HG03460 (cell line): ENCODE data around the gene ERFE.

Experiments
- ATAC-seq: cut with Tn5 transposase; IDR thresholded peaks from one replicate; pipeline ENCODE4 v1.9.1; 2021; ENCODE audit not compliant: unreplicated experiment

The ERFE gene

DNA sequence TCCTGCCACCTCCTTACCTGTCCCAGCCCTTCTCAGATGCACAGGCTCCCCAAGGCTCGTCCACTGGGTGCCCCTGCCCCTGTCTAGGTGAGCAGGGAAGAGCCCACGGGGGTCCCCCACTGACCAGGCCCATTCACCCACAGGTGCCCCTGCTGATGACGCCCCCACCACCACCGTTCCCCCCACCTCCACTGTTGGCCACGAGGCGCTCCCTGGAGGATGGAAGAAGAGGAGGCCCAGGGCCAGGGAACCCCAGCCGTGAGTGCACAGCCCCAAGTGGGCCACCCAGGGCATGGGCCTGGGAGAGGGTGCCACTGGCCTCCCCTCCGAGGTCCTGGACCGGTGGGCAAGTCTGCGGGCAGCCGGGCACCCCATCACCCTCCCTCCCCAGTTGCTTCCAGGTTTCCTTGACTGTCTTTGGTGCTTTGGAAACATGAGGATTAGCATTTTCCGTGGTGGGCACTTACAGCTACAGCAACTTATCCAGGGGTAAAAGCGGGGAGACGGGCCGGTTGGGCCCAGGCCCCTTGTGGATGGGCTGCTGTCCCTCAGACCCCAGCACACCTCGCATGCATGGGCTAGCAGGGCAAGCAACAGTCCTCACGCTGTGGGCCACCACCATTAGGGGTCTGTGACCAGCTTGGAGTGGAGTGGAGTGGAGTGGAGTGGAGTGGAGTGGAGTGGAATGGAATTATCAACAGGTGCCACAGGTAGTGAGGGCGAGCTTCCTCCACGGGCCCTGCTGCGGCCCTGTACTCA, 33.5 kb upstream of the ERFE start:
- ATAC-seq = no peak

DNA sequence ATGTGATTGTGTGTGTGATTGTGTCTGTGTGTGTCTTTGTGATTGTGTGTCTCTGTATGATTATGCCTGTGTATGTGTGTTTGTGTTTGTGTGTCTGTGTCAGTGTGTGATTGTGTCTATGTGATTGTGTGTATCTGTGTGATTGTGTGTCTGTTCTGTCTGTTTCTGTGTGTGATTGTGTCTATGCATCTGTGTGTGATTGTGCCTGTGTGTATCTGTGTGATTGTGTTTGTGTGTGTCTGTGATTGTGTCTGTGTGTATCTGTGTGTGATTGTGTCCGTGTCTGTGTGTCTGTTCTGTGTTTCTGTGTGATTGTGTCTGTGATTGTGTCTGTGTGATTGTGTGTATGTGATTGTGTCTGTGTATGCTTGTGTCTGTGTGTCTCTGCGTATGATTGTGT, 32.4 kb upstream of the ERFE start:
- ATAC-seq = no peak

DNA sequence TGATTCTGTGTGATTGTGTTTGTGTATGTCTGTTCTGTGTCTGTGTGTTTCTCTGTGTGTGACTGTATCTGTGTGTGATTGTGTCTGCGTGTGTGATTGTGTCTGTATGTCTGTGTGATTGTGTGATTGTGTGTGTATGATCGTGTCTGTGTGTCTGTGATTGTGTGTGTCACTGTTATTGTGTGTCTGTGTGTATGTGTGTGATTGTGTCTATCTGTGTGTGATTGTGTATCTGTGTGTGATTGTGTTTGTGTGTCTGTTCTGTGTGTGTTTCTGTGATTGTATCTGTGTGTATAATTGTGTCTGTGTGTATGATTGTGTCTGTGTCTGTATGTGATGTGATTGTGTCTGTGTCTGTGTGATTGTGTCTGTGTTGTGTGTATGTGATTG, 32.0 kb upstream of the ERFE start:
- ATAC-seq = no peak

DNA sequence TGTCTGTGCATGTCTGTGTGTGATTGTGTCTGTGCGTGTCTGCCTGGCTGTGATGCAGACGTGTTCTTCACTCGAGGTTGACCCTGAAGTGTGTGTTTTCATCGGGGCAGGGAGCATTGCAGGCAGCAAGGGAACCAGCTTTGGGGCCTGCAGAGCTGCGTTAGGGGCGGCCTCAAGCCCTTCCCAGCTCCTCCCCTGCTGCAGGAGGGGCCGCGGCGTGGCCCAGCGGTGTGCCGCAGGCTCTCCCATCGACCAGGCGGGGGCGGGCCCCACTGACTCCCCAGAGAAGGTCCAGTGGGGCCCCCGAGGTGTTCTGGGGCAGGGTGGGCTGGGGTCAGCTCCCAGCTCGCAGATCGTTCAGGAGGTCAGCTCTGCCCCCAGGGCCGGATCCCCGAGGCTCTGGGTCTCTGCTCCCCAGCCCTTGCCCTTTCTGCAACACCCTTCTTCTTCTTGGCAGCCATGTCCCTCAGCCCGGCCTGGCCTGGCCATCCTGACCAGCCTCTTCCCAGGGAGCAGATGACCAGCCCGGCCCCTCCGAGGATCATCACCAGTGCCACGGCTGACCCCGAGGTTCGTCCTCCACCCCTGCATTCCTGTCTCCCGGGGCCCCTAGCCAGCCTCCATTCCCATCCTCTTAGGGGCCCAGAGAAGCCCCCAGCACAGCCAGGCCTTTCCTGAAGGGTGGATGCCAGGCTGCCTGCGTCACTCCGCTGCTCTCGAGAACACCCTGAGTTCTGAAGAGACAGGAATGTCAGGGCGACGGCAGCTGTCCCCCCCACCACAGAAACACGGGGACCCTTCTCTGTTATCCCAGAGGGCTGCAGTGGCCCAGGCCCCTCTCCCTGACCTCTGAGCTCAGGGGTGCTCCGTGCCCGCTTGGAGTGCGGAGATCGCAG, 31.4 kb upstream of the ERFE start:
- peak; percentile 67 for ATAC-seq

DNA sequence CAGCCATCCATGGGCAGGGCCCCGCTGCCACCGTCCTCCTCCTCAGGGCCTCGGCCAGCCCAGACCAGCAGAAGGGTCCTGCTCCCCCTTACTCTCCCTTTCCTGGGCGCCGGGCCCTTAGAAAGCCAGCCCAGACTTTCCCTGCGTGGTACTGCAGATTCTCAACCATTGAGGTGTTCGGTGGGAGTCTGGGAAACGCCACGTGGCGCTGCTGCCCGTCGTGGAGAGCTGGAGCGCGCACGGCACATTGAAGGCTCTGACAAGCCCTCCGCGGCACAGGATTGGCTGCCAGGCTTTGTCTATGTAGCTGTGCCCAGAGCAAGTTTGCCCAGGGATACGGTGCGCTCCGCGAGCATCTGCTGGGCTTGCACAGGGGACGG, 30.7 kb upstream of the ERFE start:
- no peak for ATAC-seq

DNA sequence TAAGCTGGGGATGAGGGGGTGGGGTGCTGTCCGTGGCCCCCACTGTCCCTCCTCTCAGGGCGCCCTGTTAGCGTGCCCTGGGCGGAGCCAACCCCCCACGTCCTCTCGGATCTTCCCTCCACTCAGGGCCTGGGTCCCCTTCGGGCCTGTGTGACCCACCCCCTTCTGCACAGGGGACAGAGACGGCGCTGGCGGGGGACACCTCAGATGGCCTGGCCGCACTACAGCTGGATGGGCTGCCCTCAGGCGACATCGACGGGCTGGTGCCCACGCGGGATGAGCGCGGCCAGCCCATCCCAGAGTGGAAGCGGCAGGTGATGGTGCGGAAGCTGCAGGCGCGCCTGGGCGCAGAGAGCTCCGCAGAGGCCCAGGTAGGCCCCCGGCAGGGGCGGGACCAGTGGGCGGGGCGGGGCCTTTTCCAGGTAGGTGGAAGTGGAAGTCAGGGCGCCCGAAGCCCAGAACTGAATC, 30.2 kb upstream of the ERFE start:
- ATAC-seq = no peak

DNA sequence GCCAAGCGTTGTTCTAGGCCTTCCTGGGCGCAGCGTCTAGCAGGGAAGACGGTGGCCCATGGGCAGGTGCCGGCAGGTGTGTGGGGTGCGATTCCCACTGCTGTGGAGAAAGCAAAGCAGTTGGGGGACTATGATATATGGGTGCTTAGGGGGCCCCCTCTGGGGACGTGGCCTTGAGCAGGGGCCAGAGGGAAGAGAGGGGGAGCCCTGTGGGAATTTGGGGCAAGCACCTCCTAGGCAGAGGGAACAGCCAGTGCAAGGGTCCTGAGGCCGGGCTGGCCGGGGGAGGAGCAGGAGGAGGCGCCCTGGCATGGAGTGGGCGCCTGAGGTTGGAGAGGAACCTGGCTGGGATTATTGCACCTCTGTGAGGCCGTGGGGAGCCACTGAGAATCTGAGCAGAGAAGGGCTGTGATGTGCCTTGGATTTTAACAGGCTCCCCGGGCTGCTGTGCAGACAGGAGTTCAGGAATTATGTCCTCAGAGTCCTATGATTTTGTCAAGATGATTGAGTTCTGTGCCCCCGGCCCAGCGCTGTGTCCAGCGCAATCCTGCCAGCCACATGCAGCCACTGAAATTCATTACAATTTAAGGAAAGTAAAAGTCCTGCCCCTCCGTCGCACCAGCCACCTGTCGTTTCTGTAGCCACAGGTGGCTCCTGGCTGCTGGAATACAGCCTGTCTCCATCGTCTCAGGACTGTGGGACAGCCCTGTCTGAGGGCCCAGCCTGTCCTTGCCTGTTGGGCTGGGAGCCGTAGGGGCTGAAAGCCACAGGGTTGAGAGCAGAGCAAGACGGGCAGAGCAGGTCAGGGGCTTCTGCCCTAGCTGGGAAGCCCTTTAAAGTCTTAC, 29.4 kb upstream of the ERFE start:
- no peak for ATAC-seq

DNA sequence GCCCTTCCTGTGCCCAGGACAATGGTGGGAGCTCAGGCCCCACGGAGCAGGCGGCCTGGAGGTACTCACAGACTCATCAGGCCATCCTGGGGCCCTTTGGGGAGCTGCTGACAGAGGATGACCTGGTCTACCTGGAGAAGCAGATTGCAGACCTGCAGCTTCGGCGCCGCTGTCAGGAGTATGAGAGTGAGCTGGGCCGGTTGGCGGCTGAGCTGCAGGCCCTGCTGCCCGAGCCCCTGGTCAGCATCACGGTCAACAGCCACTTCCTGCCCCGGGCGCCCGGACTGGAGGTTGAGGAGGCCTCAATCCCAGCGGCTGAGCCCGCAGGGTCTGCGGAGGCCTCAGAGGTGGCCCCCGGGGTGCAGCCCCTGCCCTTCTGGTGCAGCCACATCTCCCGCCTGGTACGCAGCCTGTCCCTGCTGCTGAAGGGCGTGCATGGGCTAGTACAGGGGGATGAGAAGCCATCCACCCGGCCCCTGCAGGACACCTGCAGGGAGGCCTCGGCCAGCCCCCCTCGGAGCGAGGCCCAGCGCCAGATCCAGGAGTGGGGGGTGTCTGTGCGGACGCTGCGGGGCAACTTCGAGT, 28.6 kb upstream of the ERFE start:
- no peak for ATAC-seq

DNA sequence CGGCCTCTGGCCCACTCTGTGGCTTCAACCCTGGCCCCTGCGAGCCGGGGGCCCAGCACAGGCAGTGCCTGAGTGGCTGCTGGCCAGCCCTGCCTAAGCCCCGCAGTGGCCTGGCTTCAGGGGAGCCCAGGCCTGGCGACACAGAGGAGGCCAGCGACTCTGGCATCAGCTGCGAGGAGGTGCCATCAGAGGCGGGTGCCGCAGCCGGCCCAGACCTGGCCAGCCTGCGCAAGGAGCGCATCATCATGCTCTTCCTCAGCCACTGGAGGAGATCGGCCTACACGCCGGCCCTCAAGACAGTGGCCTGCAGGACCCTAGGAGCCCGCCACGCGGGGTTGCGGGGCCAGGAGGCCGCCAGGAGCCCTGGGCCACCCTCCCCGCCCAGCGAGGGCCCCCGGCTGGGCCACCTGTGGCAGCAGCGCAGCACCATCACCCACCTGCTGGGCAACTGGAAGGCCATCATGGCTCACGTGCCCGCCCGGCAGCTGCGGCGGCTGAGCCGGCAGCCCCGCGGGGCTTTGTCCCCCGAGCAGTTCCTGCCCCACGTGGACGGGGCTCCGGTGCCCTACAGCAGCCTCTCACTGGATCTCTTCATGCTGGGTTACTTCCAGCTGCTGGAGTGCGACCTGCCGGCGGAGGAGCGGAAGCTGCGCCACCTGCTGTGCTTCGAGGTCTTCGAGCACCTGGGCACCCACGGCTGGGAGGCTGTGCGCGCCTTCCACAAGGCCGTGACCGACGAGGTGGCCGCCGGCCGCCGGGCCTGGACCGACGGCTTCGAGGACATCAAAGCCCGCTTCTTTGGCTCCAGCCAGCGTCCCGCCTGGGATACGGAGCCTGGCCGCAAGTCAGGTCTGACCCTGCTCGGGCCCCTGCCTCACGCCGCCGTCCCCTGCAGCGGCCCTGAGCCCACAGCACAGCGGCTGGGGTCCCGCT, 27.8 kb upstream of the ERFE start:
- no peak for ATAC-seq

DNA sequence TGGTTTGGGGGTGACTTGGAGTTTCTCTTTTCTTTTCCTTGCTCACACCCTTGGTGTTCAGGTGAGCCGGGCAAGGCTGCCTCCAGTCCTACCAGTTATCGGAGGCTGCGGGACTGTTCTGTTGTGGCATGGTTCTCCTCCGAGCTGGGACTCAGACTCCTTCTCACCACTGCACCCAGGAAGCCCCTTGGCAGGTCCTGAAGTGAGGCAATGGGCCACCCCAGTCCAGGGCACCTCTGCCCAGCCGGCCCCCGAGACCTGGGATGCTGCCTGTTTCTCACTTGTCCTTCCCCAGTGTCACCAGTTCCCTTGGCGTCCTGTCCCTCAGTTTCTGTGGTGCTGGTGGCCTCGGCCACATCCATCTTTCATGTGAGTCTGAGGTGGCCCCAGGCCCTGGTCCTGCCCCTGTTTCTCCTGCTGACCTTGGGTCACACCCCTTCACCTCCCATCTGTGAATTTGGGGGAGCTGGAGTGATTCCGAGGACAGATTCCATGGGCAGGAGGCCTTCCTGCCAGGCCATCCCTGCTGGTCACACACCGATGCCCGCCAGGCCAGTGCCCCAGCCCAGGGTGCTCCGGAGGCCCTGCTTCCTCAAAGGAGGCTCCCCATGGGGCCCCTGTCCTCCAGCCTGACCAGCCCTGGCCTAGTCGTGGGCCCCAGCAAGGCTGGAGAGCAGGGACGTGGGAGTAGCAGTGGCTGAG, 26.9 kb upstream of the ERFE start:
- ATAC-seq = no peak

DNA sequence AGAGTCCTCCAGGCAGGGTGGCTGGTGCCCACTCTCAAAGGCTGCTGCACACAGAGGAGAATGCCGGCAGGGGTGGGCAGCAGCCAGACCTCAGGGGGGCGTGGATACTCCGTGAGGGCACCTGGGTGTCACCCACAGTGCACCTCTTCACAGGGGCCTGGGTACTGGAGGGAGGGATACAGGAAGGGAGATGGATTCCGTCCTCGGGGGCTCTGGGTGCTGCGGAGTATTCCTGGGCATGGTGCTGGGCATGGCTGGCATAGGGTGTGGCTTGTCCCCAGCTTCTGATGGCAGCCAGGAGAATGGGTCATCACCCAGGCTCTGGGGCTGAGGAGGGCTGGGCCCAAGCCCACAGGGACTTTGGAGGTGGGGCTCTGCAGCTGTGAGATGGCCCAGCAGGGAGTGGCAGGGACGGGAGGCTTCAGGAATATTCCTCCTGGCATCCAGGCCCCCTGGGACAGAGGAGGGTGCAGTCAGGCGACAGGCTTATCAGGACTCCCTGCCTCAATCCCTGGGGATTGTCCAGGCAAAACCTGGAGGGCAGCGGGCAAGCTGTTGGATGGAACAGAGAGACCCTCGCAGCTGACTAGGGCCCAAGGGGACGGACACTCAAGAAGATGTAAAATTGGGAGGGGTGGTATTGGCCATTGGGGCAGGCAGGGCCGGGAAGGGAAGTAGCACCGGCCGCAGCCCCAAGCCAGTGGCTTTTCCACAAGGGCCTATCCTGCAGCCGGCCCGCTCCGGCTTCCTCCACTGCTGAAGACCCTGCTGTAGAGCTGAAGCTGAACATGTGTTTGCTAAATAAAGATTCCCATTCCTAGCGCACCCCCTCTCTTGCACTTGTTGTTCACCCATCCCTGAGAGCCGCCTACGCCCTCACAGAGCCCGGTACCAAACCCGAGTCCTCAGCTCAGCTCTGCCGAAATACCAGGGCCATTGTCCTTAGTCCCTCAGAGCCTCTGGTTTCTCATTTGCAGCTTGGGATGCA, 26.0 kb upstream of the ERFE start:
- no peak for ATAC-seq

DNA sequence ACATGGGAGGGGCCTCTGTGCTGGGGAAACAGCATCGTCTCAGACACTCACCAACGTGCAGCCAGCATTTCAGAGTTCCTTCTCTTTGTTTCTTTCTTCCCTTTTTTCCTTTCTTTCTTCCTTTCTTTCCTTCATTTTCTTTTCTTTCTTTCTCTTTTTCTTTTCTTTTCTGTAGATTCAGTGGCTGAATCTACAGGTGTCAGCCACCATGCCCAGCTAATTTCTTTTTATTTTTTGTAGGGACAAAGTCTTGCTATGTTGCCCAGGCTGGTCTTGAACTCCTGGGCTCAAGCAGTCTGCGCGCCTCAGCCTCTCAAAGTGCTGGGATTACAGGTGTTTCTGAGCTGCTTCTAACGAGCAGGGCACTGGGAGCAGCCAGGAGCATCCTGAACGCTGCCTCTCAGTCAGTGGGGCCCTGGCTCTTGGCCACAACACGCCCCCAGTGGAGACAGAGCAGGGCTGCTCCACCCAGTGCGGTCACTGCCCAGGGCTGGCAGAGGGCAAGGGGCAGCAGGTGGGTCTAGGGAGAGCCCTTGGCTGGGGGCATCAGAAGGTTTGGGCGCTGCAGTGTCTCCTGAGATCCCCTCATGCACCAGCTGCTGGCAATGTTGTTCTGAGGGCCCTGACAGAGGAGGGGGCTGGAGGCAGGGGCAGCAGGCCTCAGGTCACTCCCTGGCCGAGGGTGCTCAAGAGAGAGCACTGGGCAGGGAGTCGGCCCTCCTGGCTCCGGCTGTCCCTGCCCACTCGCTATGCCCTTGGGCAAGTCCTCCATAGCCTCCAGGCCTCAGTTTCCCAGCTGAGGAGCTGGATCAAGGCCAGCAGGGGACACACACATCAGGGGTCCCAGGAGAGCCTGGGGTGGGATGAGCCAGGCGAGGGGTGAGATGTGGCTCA, 25.0 kb upstream of the ERFE start:
- no peak for ATAC-seq

DNA sequence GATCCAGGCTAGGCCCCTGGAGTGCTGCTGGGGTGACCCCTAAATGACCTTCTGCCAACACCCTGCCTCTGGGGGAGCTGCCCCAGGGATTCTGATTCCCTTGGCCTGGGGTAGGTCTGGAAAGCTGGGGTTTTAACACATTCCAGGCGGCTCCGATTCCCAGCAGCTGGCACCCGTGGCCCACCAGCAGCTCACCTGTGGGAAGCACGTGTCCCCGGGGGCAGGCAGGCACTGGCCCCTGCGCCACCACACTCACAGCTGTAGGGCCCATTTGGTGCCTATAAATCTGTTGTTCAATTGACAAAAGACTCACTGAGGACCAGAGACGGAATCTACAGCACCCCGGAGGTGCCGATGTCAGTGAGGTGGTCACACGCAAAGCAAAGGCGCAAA, 24.4 kb upstream of the ERFE start:
- no peak for ATAC-seq

DNA sequence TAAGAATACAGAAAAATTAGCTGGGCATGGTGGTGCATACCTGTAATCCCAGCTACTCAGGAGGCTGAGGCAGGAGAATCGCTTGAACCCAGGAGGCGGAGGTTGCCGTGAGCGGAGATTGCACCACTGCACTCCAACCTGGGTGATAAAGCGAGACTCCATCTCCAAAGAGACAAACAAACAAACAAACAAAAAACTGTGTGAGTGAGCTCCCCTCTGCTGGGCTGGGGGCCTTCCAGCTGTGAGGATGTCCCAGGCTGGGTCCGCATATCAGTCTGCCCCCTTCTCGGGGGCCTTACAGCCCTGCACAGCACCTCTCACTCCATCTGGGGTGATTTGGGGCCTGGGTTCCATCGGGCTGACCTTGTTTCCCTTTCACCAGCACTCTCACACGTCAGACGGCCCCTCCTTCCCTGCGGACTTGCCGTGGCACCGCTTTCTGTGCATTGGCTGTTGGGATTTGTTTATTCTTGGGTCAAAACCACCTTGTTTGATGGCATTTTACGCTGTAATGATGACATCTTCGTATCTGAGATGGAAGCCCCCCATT, 23.1 kb upstream of the ERFE start:
- no peak for ATAC-seq

DNA sequence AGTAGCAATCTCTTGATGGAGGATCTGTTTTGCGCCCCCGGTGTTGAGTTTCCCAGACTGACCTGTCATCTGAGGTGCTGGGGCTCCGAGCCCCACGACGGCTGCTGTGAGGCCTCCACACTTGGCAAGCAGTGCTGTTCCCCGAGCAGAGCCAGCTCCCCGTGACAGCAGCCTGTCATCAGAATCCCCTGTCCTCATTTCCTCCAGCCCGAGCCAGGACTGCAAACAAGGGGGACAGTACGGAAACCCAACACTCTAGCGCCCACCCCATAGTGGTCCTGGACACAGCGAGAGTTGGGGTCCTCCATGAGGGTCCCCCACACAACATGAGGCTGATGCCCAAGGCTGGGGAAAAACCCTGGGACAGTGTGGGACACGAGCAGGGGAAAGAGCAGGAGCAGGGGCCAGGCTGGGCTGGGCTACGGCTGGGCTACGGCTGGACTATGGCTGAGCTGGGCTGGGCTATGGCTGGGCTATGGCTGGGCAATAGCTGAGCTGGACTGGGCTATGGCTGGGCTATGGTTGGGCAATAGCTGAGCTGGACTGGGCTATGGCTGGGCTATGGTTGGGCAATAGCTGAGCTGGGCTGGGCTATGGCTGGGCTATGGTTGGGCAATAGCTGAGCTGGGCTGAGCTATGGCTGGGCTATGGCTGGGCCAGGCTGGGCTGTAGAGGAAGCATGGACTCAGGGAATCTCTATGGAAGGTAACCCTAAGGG, 21.8 kb upstream of the ERFE start:
- no peak for ATAC-seq

DNA sequence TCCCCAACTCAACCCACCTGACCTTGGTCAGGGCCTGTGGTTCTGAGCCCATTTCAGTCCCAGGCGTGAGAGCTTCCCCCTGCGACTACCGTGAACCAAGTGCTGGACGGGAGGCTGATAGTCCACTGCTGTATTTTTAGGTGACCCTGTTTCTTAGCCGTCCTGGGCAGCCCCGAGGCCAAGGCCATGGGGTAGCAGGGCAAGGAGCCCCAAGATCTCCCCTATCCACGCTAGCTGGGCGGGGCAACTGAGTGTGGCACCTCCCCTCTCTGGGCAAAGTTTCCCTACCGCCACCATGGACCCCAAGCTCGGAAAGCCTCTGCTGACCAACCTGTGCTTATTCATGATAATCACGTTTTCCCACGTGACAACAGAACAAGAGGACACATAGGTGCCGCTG, 20.9 kb upstream of the ERFE start:
- ATAC-seq = no peak
